Upper lobe of left lung (tissue), 4 donors: Measurements from ENCODE around the gene AUP1.

ENCODE experiments used
- CTCF ChIP-seq, 6 experiments: fragments of 450-650 bp in 4 of 6; fragments of 200-600 bp in 2 of 6; sonication (generic) in 2 of 6; IDR thresholded peaks; one replicate each; pipeline ENCODE4 v1.5.1; 2016 to 2019; ENCODE audit warnings: antibody characterized with exemption in 6 of 6
- POLR2A ChIP-seq, 4 donors: fragments of 450-650 bp; IDR thresholded peaks; one replicate each; pipeline ENCODE4 v1.5.1; 2016 to 2017; ENCODE audit warnings: antibody characterized with exemption in 4 of 4, mild to moderate bottlenecking in 2 of 4
- POLR2AphosphoS5 ChIP-seq, 2 donors: sonication (generic); formaldehyde crosslinking; IDR thresholded peaks; one replicate each; pipeline ENCODE4 v1.5.1; 2017; ENCODE audit warnings: antibody characterized with exemption in 2 of 2

- no peak for TF ChIP-seq POLR2AphosphoS5 (IDR thresholded peaks at IDR 0.05)
- TF ChIP-seq POLR2A (IDR thresholded peaks at IDR 0.05) = no peak
- no peak for TF ChIP-seq CTCF (IDR thresholded peaks at IDR 0.05)
Observed at GRCh38 chr2:74540291-74540690, 10.8 kb upstream of the AUP1 start.
